GM12878 (cell line): ENCODE measurements around the gene ATP6V0D1. TPM values are rescaled to one million over a fixed set of nuclear protein-coding genes. Genes with fewer than 3 reads are reported as not detected.

Experiments
- ATAC-seq: fragments of 200-7000 bp; cut with Tn5 transposase; 3 replicates; pipeline ENCODE4 v1.9.1; 2020; ENCODE audit warnings: mild to moderate bottlenecking, moderate library complexity
- BruUV-seq: library from RNA; stranded (reverse); fragments of 400-500 nt; replicated peaks from 2 replicates; lab custom pipeline; 2021; lab: Mats Ljungman, UMichigan
- CTCF ChIA-PET: fragments of 300-600 bp; sonication (Branson Sonifier 250); formaldehyde crosslinking; extraction: SDS; loops from one replicate; lab custom pipeline; 2021; ENCODE audit warnings: inconsistent platforms; lab: Yijun Ruan, JAX
- POLR2A ChIA-PET: fragments of 350-600 bp; formaldehyde crosslinking; extraction: SDS; loops from one replicate; lab custom pipeline; 2021; ENCODE audit warnings: inconsistent platforms; lab: Charles Lee
- RAD21 ChIA-PET: fragments of 300-600 bp; sonication (Branson Sonifier 250); formaldehyde crosslinking; loops from one replicate; lab custom pipeline; 2023; ENCODE audit warnings: antibody characterized with exemption; ENCODE audit not compliant: unreplicated experiment; lab: Charles Lee
- SMC1A ChIA-PET: fragments of 300-600 bp; sonication (Branson Sonifier 250); formaldehyde crosslinking; loops from one replicate; lab custom pipeline; 2023; ENCODE audit not compliant: unreplicated experiment, uncharacterized antibody; lab: Charles Lee
- DNase-seq: peaks from one replicate; pipeline ENCODE4 v3.0.0-alpha.2; 2011; ENCODE audit warnings: low read depth, low spot score
- FAIRE-seq: peaks from 3 replicates; lab custom pipeline; 2011; peaks lifted over from hg19 to GRCh38; lab: Jason Lieb, UNC
- H2AFZ ChIP-seq: 2 replicates; pipeline ENCODE4 v1.6.0; 2011; ENCODE audit warnings: low read depth, low read length, control low read depth; ENCODE audit not compliant: control insufficient read depth
- H3K27ac ChIP-seq: 2 replicates; pipeline ENCODE4 v1.5.1; 2011; ENCODE audit warnings: control low read depth; ENCODE audit not compliant: control insufficient read depth, insufficient read depth
- H3K27me3 ChIP-seq, 2 experiments: replicated peaks in 1 of 2; 2 replicates each; pipeline versions ENCODE4 v1.6.0 to v1.6.1; 2011; ENCODE audit warnings: low read length in 1 of 2; ENCODE audit not compliant: control insufficient read depth in 2 of 2, insufficient read depth in 2 of 2
- H3K36me3 ChIP-seq, 2 experiments: 2 replicates each; pipeline ENCODE4 v1.5.1; 2011; ENCODE audit warnings: low read length in 1 of 2; ENCODE audit not compliant: control insufficient read depth in 2 of 2, insufficient read depth in 2 of 2
- H3K4me1 ChIP-seq: 2 replicates; pipeline ENCODE4 v1.6.1; 2011; ENCODE audit warnings: mild to moderate bottlenecking, low read length, moderate library complexity, mixed read lengths; ENCODE audit not compliant: control insufficient read depth, insufficient read depth
- H3K4me2 ChIP-seq: 2 replicates; pipeline ENCODE4 v1.6.0; 2011; ENCODE audit warnings: control low read depth; ENCODE audit not compliant: control insufficient read depth, insufficient read depth
- H3K4me3 ChIP-seq: fragments of 200-600 bp; sonication (generic); 2 replicates; pipeline ENCODE4 v1.5.1; 2016
- H3K79me2 ChIP-seq: 2 replicates; pipeline ENCODE4 v1.6.0; 2011; ENCODE audit warnings: low read length; ENCODE audit not compliant: control insufficient read depth, insufficient read depth
- H3K9ac ChIP-seq: 2 replicates; pipeline ENCODE4 v1.8.0; 2011; ENCODE audit warnings: low read length, control low read depth, mixed read lengths; ENCODE audit not compliant: control insufficient read depth, insufficient read depth
- H3K9me3 ChIP-seq: replicated peaks from 3 replicates; pipeline ENCODE4 v1.5.1; 2011; ENCODE audit warnings: mild to moderate bottlenecking, low read length; ENCODE audit not compliant: control insufficient read depth, insufficient read depth
- H4K20me1 ChIP-seq: 2 replicates; pipeline ENCODE4 v1.6.0; 2011; ENCODE audit not compliant: control insufficient read depth, insufficient read depth
- CREB1 ChIP-seq: IDR thresholded peaks from 2 replicates; pipeline ENCODE4 v1.6.1; 2012; ENCODE audit warnings: low read depth, mild to moderate bottlenecking, inconsistent platforms
- FOXM1 ChIP-seq: IDR thresholded peaks from 2 replicates; pipeline ENCODE4 v1.6.1; 2012; ENCODE audit warnings: low read depth, mild to moderate bottlenecking, inconsistent platforms, low read length, moderate library complexity
- GABPA ChIP-seq: IDR thresholded peaks from 2 replicates; pipeline ENCODE4 v1.6.1; 2014; ENCODE audit warnings: antibody characterized with exemption, low read depth, mild to moderate bottlenecking, inconsistent platforms
- SREBF1 ChIP-seq: IDR thresholded peaks from 2 replicates; pipeline ENCODE4 v1.6.1; 2012; ENCODE audit warnings: mild to moderate bottlenecking, low read length
- YY1 ChIP-seq: IDR thresholded peaks from 2 replicates; pipeline ENCODE4 v1.6.1; 2011; ENCODE audit warnings: low read depth, mild to moderate bottlenecking, low read length
- ZNF622 ChIP-seq: fragments of 450-650 bp; IDR thresholded peaks from 2 replicates; pipeline ENCODE4 v1.6.1; 2017; ENCODE audit warnings: mild to moderate bottlenecking, inconsistent platforms
- WGBS: methylation state at CpG from one replicate; pipeline ENCODE4 v1.1.6; 2016; ENCODE audit warnings: low lambda C conversion rate; ENCODE audit not compliant: insufficient replicate concordance, insufficient coverage; ENCODE audit errors: missing lambda C conversion rate; 5-methylcytosine and 5-hydroxymethylcytosine counted together
- in situ Hi-C: fragments of 300-500 bp; cut with MboI; formaldehyde crosslinking; loops from 9 replicates; pipeline ENCODE4 v1.14.3; 2018; ENCODE audit warnings: mixed read lengths
- intact Hi-C: fragments of 100-400 bp; cut with micrococcal nuclease; formaldehyde crosslinking; loops from one replicate; pipeline ENCODE4 v1.14.2; 2022; ENCODE audit not compliant: unreplicated experiment
- polyA plus RNA-seq, 11 experiments: library from polyadenylated mRNA; depleted of rRNA in 4 of 11; unstranded in 6 of 11; stranded (reverse) in 5 of 11; fragments of >200 nt; fragmentation: Nextera tagmentation in 4 of 11; fragmentation: Illumina TruSeq in 1 of 11; extraction: Ambion mirVana in 4 of 11; extraction: Trizol in 1 of 11; gene quantifications; 1 replicate in 1 of 11; 2 replicates in 10 of 11; pipeline versions ENCODE4 v1.2.1 to v1.2.3, GENCODE V29; 2011 to 2016; ENCODE audit warnings: inconsistent platforms in 2 of 11, missing spikeins in 2 of 11, low read depth in 1 of 11
- total RNA-seq, 4 experiments: library from RNA; depleted of rRNA in 3 of 4; stranded (reverse); fragments of >200 nt in 3 of 4; fragmentation: Illumina TruSeq in 1 of 4; extraction: Trizol in 1 of 4; gene quantifications; 2 replicates each; pipeline versions ENCODE4 v1.2.1 to v1.2.3, GENCODE V29; 2013 to 2021
- TF ChIP-seq, protein P1 (sequence below): IDR thresholded peaks from 2 replicates; pipeline ENCODE4 v1.6.1; 2012; ENCODE audit warnings: improper control_type of control experiment, low read depth, low read length; ENCODE audit not compliant: insufficient replicate concordance
- TF ChIP-seq, protein P2 (sequence below): fragments of 450-650 bp; IDR thresholded peaks from 2 replicates; pipeline ENCODE4 v1.6.1; 2017; ENCODE audit warnings: borderline replicate concordance

ATP6V0D1 gene
- total and polyA plus RNA-seq, 10 of the 15 experiments (the other 5 are each of a cell fraction or from before 2014, with no cell fraction given): 28.1 to 141 (median 70.3) TPM

DNA sequence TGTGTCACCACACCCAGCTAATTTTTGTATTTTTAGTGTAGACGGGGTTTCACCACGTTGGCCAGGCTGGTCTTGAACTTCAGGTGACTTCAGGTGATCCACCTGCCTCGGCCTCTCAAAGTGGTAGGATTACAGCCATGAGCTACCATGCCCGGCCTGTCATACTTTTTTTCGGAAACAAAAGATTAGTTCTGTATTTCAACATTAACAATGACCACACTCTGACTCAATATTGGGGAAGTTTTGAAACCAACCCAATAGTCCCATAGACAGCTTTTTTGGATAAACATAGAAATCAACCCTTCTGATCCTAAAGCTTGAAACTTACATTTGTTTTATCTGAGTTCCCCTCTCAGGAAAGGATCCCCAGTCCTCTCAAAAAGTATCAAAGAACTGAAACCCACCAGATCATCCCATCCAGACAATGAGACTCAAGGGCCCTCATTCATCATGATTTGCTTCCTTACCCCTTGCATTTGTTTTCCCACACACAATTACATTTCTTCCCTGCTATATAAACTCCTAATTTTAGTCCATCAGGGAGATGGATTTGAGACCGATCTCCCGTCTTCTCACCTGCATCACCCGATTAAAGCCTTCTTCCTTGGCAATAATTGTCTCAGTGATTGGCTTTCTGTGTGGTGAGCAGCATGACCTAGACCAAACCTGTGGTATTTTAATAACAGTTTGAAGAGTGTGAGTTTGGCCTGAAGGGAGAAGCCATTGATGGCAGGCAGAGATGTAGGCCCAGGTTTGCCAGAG is 9.6 kb upstream of the ATP6V0D1 start (continued):
- TF ChIP-seq, protein P1, sequence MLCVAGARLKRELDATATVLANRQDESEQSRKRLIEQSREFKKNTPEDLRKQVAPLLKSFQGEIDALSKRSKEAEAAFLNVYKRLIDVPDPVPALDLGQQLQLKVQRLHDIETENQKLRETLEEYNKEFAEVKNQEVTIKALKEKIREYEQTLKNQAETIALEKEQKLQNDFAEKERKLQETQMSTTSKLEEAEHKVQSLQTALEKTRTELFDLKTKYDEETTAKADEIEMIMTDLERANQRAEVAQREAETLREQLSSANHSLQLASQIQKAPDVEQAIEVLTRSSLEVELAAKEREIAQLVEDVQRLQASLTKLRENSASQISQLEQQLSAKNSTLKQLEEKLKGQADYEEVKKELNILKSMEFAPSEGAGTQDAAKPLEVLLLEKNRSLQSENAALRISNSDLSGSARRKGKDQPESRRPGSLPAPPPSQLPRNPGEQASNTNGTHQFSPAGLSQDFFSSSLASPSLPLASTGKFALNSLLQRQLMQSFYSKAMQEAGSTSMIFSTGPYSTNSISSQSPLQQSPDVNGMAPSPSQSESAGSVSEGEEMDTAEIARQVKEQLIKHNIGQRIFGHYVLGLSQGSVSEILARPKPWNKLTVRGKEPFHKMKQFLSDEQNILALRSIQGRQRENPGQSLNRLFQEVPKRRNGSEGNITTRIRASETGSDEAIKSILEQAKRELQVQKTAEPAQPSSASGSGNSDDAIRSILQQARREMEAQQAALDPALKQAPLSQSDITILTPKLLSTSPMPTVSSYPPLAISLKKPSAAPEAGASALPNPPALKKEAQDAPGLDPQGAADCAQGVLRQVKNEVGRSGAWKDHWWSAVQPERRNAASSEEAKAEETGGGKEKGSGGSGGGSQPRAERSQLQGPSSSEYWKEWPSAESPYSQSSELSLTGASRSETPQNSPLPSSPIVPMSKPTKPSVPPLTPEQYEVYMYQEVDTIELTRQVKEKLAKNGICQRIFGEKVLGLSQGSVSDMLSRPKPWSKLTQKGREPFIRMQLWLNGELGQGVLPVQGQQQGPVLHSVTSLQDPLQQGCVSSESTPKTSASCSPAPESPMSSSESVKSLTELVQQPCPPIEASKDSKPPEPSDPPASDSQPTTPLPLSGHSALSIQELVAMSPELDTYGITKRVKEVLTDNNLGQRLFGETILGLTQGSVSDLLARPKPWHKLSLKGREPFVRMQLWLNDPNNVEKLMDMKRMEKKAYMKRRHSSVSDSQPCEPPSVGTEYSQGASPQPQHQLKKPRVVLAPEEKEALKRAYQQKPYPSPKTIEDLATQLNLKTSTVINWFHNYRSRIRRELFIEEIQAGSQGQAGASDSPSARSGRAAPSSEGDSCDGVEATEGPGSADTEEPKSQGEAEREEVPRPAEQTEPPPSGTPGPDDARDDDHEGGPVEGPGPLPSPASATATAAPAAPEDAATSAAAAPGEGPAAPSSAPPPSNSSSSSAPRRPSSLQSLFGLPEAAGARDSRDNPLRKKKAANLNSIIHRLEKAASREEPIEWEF: no peak
- no peak for TF ChIP-seq SREBF1

DNA sequence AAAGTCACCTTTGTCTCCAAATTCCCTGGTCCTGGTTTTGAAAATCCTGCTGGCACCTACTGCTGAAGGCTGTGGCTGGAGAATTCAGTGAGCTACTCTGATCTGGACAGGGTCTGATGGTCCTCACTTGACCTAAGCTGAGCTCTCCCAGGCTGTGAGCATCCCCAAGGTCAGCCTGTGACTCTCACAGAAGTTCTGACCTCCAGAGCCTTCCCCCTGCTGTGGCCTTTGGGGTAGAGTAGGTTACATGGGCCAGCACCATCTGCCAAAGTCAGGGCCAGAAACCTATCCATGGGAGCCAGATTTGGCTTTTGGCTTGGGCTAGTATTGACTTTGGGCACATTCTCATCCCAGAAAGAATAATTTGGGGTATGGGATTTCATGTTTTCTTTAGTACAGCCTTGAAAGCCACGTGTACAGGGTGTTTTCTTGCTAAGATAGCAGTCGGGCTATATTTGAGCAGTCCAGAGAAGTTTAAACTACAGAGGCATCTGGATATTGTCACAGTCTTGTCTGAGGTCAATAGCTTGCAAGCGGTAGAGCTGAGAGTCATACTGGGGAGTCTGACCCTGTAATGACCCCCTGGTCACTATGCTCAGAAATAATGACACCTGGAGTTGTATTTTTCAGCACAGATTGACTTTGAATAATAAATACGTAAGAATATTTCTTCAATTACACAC is 8.6 kb upstream of the ATP6V0D1 start:
- peak overlapping the region; percentile 81 for H3K4me2 ChIP-seq
- in situ Hi-C loops (no loop called here), intact Hi-C loops (loop anchor here (1.0 to 5.0 kb wide), 2 partner anchors 25 to 178 kb away; partner anchors contain the start of genes C16orf86 and ENKD1)
- H3K36me3 ChIP-seq: 0 out of 4 replicates have a peak, but pooled peaks cover 0 to 2% of the 10 kb centered on the region in 2 experiments
- no peaks in the 10 kb centered on the region for H3K79me2 ChIP-seq
- no TSS peak for BruUV-seq
- RAD21 ChIA-PET: interaction anchor here (0.9 to 12.3 kb wide), 14 partner anchors 8 to 311 kb away, joined by 3 to 172 read pairs (median 6); partner anchors contain the start of genes AGRP, ATP6V0D1, CTCF and GFOD2
- H3K9ac ChIP-seq: peak overlapping the region; percentile 44
- peak overlapping the region; percentile 86 for H3K27ac ChIP-seq
- SMC1A ChIA-PET: interaction anchor here (0.9 to 6.2 kb wide), 12 partner anchors 8 to 156 kb away, joined by 3 to 92 read pairs (median 5); partner anchors contain the start of genes ATP6V0D1, CARMIL2 and CTCF
- H2AFZ ChIP-seq: no peak overlapping the region; the same call in 1 of the 2 replicates
- 0 out of 2 replicates have a peak overlapping the region, but pooled peaks have one; percentile 3 for H3K4me3 ChIP-seq
- no peaks in the 10 kb centered on the region for H3K27me3 ChIP-seq
- H3K4me1 ChIP-seq: peaks cover 12% of the 10 kb centered on the region
- no peaks in the 10 kb centered on the region for H4K20me1 ChIP-seq
- 15% methylated on average over 3 of the region's 4 CpGs for WGBS
- CTCF ChIA-PET: interaction anchor here (0.6 to 15.3 kb wide), 17 partner anchors 8 to 327 kb away, joined by 3 to 453 read pairs (median 5); partner anchors contain the start of genes ATP6V0D1, CARMIL2, CTCF and RANBP10
- no peak for FAIRE-seq
- no peak for DNase-seq
- 0 out of 3 replicates have a peak, but pooled peaks cover 1% of the 10 kb centered on the region for H3K9me3 ChIP-seq
- peak; percentile 60 for ATAC-seq
- POLR2A ChIA-PET: interaction anchor here (0.7 to 3.6 kb wide), 7 partner anchors 9 to 675 kb away, joined by 3 to 42 read pairs (median 3); partner anchors contain the start of genes ATP6V0D1 and NFATC3
- TF ChIP-seq CREB1 (no peak), YY1 (no peak), ZNF622 (no peak), FOXM1 (no peak), GABPA (no peak)
- TF ChIP-seq, protein P2, sequence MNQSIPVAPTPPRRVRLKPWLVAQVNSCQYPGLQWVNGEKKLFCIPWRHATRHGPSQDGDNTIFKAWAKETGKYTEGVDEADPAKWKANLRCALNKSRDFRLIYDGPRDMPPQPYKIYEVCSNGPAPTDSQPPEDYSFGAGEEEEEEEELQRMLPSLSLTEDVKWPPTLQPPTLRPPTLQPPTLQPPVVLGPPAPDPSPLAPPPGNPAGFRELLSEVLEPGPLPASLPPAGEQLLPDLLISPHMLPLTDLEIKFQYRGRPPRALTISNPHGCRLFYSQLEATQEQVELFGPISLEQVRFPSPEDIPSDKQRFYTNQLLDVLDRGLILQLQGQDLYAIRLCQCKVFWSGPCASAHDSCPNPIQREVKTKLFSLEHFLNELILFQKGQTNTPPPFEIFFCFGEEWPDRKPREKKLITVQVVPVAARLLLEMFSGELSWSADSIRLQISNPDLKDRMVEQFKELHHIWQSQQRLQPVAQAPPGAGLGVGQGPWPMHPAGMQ: no peak
